Mammary epithelial cell (primary cell): Measurements from ENCODE around the gene TBC1D22A.

ENCODE experiments used
- EZH2 ChIP-seq: IDR thresholded peaks from 2 replicates; pipeline ENCODE4 v1.6.1; 2012; ENCODE audit warnings: low read length, inconsistent platforms, borderline replicate concordance
- TF ChIP-seq, protein P1 (sequence below), 2 donors: IDR thresholded peaks in 1 of 2; conservative IDR thresholded peaks in 1 of 2; 2 replicates each; pipeline ENCODE4 v1.5.1; 2011 to 2012; ENCODE audit warnings: inconsistent platforms in 2 of 2, low read length in 2 of 2, mild to moderate bottlenecking in 2 of 2, control low read depth in 1 of 2, low read depth in 1 of 2; ENCODE audit not compliant: insufficient read depth in 1 of 2; ENCODE audit errors: extremely low read depth in 1 of 2

- TF ChIP-seq, protein P1, sequence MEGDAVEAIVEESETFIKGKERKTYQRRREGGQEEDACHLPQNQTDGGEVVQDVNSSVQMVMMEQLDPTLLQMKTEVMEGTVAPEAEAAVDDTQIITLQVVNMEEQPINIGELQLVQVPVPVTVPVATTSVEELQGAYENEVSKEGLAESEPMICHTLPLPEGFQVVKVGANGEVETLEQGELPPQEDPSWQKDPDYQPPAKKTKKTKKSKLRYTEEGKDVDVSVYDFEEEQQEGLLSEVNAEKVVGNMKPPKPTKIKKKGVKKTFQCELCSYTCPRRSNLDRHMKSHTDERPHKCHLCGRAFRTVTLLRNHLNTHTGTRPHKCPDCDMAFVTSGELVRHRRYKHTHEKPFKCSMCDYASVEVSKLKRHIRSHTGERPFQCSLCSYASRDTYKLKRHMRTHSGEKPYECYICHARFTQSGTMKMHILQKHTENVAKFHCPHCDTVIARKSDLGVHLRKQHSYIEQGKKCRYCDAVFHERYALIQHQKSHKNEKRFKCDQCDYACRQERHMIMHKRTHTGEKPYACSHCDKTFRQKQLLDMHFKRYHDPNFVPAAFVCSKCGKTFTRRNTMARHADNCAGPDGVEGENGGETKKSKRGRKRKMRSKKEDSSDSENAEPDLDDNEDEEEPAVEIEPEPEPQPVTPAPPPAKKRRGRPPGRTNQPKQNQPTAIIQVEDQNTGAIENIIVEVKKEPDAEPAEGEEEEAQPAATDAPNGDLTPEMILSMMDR (conservative IDR thresholded peaks at IDR 0.05 in 1 of 2, IDR thresholded peaks at IDR 0.05 in 1 of 2; ENCODE audit: extremely low read depth in 1 of 2, insufficient read depth in 1 of 2, low read depth in 1 of 2, low read length in 2 of 2), result no peak
- TF ChIP-seq EZH2, result no peak
These were observed 371.8 kb downstream of the TBC1D22A start for GRCh38 chr22:47134222-47134621.
